PFSK-1 (cell line): ENCODE measurements around the gene ANKRD17.

Source experiments
- POLR2AphosphoS5 ChIP-seq: IDR thresholded peaks from 2 replicates; pipeline ENCODE4 v1.6.1; 2012; ENCODE audit warnings: low read depth, mild to moderate bottlenecking, control low read depth, low read length, moderate library complexity
- SIN3A ChIP-seq: IDR thresholded peaks from 2 replicates; pipeline ENCODE4 v1.6.1; 2012; ENCODE audit warnings: mild to moderate bottlenecking, low read length, moderate library complexity, borderline replicate concordance; ENCODE audit not compliant: insufficient read depth
- TAF1 ChIP-seq: IDR thresholded peaks from 2 replicates; pipeline ENCODE4 v1.6.1; 2012; ENCODE audit warnings: low read length, control low read depth, borderline replicate concordance; ENCODE audit not compliant: insufficient read depth
- TF ChIP-seq, protein P1 (sequence below), 2 experiments: IDR thresholded peaks; 2 replicates each; pipeline versions ENCODE4 v1.6.1 to v1.8.0; 2011 to 2012; ENCODE audit warnings: low read depth in 2 of 2, low read length in 2 of 2, control low read depth in 1 of 2, inconsistent platforms in 1 of 2, mild to moderate bottlenecking in 1 of 2, moderate library complexity in 1 of 2; ENCODE audit not compliant: insufficient read depth in 1 of 2

DNA sequence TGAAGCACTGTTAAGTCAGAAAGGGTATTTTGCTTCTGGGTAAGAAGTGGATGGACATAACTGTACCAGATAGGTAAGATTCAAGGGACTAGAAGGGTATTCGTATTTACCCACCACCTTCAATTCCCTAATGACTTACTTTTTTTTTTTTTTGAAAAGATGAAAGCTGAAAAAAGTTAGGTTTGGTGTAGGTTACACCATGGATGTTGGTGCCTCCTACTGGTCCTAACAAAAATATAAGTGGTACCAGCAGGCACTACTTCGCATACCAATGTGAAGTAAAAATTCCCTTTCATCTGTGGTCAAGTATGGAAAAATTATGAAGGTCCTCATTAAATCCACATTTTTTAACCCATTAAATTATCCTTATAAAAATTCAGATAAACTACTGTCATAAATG lies 7.2 kb downstream of the ANKRD17 start:
- TF ChIP-seq POLR2AphosphoS5 (no peak), TAF1 (no peak), SIN3A (no peak)
- TF ChIP-seq, protein P1, sequence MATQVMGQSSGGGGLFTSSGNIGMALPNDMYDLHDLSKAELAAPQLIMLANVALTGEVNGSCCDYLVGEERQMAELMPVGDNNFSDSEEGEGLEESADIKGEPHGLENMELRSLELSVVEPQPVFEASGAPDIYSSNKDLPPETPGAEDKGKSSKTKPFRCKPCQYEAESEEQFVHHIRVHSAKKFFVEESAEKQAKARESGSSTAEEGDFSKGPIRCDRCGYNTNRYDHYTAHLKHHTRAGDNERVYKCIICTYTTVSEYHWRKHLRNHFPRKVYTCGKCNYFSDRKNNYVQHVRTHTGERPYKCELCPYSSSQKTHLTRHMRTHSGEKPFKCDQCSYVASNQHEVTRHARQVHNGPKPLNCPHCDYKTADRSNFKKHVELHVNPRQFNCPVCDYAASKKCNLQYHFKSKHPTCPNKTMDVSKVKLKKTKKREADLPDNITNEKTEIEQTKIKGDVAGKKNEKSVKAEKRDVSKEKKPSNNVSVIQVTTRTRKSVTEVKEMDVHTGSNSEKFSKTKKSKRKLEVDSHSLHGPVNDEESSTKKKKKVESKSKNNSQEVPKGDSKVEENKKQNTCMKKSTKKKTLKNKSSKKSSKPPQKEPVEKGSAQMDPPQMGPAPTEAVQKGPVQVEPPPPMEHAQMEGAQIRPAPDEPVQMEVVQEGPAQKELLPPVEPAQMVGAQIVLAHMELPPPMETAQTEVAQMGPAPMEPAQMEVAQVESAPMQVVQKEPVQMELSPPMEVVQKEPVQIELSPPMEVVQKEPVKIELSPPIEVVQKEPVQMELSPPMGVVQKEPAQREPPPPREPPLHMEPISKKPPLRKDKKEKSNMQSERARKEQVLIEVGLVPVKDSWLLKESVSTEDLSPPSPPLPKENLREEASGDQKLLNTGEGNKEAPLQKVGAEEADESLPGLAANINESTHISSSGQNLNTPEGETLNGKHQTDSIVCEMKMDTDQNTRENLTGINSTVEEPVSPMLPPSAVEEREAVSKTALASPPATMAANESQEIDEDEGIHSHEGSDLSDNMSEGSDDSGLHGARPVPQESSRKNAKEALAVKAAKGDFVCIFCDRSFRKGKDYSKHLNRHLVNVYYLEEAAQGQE (IDR thresholded peaks at IDR 0.05; ENCODE audit: insufficient read depth in 1 of 2, low read depth in 2 of 2, low read length in 2 of 2), result no peak
